ENCODE measurements around the gene NSG1.
A peak's percentile ranks its signal among the peaks of the same experiment; 100 is the strongest.
"Not testable (repeated sequence)": the region's sequence is repeated elsewhere in the genome, so short reads cannot be mapped to it uniquely, and the experiment has no call there.

The NSG1 gene

DNA sequence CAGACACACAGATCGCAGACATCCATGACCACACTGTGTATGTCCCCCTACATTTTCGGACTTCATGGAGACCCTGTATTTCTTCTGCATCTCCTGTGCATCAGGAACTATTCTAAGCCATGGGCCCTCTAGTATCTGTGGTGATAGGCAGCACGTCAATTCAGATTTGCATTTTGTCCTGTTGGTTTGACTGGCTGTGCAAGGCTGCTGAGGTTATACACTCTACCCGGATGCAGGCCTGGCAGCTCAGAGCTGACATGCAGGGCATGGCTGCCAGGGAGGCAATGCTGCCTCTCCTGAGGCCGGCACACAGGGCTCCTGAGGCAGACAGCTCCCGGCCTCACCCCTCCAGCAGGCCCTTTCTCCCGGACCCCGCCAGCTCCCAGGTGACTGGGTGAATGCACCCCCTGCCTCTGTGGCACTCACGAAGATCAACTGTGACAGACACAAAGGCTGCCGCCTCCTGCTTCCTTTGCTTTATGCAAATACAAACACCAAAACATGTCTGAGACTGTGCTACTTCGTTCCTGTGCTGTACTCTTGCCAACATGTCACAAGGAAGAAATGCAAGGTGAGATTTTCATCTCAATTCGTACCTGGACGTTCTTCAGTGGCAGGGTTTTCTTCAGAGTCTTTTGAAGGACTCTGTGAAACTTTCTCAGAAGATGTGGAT lies 51.0 kb downstream of the NSG1 start:
- DNase-seq, result no peak

DNA sequence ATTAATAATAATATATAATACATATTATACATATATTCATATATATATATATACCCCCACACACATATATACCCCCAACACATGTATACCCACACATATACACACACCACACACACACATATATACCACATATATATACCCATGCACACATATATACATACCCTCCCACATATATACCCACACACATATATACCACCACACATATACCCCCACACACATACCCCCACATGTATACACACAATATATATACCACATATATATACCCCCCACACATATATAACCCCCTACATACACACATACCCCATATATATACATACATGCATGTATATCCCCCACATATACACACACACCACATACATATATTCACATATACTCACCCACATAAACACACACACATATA lies 52.0 kb downstream of the NSG1 start:
- DNase-seq, result no peak

DNA sequence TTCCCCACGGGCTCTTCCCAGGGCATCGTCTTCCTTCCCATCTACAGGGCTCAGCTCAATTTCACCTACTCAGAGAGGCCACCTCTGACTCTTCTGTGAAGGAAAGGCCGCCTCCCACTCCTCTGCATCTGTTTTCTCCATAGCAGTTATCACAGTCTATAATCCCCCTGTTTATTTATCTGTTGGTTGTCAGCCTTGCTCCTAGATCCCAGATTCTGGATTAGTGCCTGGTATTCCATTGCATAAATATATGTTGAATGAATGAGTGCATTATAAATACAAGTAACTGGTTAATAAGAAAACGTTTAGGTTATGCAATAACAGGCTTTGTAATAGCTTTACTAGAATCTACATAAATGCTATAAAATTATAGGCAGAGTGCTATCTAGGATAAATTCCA lies 52.9 kb downstream of the NSG1 start:
- no peak for DNase-seq

DNA sequence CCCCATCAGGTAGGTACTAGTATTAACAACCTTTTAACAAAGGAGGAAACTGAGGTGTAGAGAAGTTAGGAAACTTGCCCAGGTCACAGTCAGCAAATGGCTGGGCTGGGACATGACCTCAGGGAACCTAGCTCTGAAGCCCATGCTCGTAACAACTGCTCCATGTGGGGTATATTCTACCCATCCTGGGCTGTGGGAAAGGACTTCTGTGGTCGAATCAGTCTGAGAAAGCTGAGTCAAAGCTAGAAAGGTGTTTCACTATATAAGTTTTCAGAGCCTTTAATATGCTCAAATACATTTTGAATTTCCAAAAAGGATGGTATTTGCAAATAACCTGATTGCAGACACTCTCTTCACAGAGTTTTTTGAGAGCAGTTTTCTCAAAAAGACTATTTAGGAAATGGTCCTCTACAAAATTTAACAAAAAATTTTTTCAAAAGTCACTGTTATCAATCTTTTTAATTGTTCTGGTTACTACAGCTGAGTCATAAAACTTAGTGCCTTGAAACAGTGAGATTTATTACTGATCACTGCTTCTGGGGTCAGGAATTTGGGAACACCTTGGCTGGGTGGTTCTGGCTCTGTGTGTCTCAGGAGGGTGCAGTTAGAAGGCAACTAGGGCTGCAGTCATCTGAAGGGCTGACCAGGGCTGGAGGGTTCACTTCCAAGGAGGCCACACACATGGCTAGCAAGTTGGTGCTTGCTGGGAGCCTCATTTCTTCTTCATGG lies 53.6 kb downstream of the NSG1 start:
- DNase-seq, result no peak

DNA sequence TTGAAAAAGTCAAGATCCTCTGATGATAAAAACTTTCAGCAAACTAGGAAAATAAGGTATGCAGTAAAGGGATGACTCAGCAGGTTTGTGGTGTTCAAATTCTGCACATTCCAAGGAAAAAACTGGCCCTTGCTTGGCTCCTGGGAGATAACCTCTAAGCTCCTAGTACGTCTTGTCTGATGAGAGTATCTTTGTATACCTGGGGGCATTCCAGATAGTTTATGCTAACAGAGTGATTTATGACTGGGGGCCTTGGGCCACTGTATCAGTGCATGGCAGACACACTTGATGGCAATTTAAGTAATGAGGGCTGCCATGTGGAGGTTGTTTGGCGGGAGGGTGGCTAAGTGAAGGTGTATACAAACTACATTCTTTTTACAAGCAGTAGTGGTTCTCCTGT lies 56.9 kb downstream of the NSG1 start:
- no peak for DNase-seq

DNA sequence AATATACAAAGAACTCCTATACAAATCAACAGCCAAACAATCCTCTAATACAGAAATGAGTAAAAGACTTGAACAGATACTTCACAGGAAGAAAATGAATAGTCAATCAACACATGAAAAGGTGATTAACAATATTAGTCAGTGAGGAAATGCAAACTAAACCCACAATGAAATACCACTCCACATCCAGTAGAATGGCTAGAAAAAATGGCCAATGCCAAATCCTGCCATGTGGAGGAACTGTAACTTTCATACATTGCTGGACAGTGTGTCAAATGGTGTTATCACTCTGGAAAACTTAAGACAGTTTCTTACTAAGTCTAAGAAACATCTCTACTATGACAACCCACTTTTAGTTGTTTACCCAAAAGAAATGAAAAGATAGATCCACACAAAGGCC lies 59.5 kb downstream of the NSG1 start:
- no peak for DNase-seq

DNA sequence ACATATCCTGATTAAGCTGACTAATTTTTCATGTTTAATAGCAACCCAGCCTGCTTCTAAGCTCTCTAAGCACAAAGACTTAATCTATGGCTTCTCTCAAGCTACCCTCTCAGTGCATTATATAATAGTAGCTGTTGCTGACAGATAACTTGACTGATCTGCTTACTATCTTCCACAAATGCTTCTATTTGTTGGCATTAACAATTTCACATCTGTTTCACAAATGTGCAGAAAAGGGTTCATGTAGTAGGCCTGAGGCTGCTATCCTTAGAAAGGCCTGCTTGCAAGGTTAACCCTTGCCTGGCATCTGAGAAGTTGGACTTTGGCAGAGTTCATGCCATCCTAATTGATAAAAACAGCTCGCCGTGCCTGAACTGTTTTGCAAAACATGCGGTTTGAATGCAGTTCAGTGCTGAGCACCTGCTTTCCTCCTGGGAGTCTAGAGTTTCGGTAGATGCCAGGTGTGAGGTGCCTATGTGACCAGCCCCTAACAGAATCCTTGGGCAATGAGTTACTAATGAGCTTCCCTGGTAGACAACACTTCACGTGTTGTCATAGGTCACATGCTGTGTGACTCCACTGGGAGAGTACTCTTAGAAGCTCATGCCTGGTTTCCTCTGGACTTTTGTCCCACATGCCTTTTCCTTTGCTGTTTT lies 68.4 kb downstream of the NSG1 start:
- no peak for DNase-seq

DNA sequence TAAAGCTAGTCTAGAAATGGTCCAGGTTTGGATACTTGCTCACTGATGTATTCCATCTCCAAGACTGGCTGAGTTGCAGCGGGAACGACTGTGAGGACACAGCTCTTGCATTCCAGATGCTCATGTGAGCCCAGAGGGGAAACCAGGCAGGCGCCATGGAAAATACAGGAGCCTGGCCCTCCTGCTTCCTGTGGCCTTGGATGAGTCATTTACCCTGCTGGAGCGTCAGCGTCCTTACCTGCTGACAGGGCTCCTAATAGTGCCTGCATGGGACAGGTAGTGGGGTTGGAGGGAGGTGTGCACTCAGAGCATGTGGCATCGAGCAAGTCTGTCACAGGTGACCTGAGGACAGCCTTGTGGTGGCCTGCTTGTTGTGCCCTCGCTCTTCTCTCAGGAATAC lies 69.4 kb downstream of the NSG1 start:
- DNase-seq, result no peak

DNA sequence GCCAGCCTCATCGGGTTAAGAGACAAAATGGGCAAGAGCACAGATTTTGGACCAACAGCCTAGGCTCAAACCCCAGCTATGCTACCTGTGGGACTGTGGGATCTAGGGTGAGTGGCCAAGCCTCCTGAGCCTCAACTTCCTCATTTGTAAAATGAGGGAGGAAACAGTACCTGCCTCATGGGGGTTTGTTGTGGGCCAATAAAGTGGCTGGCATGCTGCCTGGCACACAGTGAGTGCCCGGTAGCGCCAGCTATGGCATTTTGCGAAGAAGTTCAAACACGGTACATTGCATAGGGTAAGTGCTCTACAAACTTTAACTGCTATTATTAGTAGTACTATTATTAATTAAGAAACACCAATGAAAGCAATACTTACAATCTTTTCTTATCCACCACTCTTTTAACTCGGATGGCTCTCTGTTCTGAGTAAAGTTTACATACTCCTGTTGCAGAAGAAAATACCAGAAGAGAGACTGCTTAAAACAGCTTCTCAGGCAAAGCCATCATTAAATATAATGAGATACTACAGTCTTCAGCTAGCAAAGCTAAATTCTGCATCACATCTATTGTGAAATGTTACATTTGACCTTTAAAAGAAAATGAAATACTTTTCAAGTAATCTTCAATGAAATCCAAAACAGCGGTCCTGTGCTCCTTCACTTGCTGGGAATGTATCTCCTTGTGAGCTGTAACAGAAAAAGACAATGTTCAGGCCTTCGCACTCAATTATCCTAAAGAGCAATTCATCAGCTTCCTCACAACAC lies 70.1 kb downstream of the NSG1 start:
- DNase-seq, result no peak

DNA sequence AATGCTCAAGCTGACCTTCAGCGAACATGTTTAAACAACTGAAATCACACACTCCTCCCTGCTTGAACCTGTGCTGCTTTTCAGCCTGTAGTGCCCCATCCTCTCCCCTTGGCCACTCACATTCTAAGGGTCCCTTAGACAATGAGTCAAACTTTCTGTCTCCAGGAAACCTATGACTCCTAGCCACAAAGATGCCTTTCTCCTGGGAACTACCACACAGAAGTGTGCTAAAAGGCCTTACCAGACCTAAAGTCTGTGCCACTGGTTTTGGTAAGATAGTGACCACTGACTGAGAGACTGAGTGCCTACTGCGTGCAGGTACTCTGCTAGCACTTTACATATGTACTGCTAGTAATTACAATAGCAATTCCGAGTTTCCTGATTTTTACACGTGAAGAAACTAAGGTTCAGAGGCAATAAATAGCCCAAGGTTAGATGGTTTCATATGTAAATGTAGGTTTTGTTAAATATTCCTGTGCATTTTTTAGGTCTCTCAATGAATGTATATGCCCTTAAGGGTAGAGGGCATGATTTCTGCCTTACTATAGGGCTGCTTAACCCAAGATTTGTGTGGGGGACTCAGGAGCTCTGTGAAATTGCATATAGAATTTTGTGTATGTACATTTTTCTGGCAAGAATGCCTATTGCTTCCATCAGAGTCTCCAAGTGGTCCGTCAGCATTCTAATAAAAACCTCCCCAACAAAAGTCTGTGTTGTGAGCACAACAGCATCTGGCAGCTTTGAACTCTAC lies 71.1 kb downstream of the NSG1 start:
- no peak for DNase-seq

DNA sequence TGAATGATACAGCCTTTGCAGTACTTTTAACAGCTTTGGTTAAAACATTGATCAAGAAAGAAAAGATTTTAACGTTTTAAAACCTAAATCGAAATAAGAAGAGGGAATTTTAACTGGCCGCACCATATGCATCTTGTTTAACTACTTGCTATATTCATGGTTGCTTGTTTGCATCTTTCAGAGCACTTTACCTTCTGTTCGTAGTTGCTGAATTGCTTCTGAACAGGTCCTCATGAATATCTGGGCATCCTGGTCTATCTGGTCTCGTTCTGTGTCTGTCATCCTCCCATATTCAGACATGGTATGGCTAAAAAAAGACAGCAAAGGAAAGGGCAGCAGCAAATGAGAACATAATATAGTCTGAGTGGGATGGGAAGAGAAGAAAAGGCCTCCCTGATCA lies 72.3 kb downstream of the NSG1 start:
- DNase-seq, result no peak

DNA sequence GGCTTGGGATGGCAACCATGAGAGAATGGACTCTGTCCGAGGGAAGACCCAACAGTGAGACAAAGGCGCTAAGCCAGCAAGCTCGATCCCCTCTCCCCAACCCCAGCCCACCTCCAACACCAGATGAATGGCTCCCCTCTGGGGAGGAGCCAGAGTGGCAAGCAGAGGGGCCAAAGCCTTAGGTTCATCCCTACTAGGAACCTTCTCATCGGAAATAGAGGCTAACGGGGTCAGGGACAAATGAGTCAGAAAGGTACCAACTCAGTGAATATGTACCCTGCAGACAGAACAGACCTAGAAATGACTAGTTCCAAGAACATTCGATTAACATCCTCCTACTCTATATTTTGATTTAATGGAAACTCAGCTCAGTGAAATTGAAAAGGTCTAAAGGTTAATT lies 73.9 kb downstream of the NSG1 start:
- DNase-seq, result no peak

DNA sequence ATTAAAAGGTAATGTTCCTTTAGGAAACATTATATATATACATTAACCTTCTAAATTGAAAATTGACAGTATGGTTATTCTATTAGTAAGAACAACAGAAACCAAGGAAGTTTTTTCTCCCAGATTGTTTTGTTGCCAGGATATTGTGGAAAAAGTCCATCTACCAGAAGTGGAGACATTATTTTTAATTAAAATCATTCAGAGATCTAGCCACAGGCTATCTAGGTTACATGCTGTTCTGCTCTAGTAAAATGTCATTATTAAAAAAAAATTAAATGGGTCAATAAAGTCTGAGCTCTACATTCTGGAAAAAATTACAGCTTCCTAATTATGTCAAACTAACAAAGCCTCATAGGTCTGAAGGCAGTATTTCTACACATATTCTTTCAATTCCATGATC lies 74.3 kb downstream of the NSG1 start:
- DNase-seq, result no peak

DNA sequence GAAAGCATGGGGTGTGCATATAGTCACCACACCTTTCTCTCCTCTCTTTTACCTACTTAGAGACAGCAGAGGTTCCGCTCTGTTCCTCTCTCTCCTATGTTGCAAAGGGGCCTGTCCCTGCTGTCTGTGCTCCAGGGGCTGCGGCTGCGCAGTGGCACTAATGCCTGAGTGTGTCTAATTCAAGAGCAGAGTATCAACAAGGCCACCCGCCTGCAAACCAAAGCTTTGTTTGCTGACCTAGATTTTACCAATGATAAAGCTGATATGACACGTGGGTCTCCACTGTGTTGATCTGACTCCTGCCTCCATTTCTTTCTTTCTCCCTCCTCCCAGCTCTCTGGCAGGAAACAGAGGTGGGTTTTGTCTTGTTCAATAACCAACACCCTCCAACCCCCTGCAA lies 74.9 kb downstream of the NSG1 start:
- DNase-seq, result peak; percentile 56 to 76

DNA sequence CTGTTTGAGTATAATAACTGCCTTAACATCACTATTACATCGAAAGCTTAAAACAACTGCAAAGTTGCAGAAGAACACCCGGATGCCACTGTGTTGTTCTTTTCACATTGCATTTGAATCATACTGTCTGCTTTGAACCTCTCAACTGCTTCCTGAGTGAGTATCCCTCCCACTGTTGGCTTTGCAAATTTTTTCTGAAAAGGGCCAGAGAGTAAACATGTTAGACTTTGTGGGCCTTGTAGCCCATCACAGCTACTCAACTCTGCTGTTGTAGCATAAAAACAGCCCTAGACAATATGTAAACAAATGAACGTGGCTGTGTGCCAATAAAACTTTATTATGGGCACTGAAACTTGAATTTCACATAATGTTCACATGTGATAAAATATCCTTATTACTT lies 76.1 kb downstream of the NSG1 start:
- DNase-seq, result peak in 1 of 2 donors; percentile 3

DNA sequence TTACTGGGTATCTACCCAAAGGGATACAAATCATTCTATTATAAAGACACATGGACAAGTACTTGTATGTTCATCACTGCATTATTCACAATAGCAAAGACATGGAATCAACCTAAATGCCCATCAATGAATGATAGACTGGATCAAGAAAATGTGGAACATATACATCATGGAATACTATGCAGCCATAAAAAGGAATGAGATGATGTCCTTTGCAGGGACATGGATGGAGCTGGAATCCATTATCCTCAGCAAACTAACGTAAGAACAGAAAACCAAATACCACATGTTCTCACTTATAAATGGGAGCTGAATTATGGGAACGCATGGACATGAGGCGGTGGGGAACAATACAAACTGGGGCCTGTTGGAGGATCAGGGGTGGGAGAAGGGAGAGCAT lies 78.3 kb downstream of the NSG1 start:
- DNase-seq, result not testable (repeated sequence)

Measured in CD4-positive, alpha-beta T cell treated with Interferon alpha-2 for 1 hour (primary cell).